ENCODE data around the gene ENO4. TPM values are rescaled to one million over a fixed set of nuclear protein-coding genes. Genes with fewer than 3 reads are reported as not detected.

Gene ENO4
- total and polyA plus RNA-seq, 3 experiments from 2014 or later: not detected

- no peaks in the 10 kb centered on the region for H3K36me3 ChIP-seq (ENCODE audit: insufficient read depth, low read length)
- H3K4me1 ChIP-seq (ENCODE audit: insufficient read depth, low read length): no peaks in the 10 kb centered on the region
- Mint-ChIP-seq H3K36me3 (no peaks in the 10 kb centered on the region), H3K4me3 (no peak overlapping the region), H3K4me1 (no peaks in the 10 kb centered on the region), H3K9me3 (peaks cover 0 to 5% (median 0%) of the 10 kb centered on the region in 5 donors), H3K27ac (no peak overlapping the region), H3K27me3 (no peaks in the 10 kb centered on the region)
- no peak overlapping the region for H3K4me3 ChIP-seq (ENCODE audit: low read length)
- H3K27me3 ChIP-seq (ENCODE audit: insufficient read depth, low read length, poor library complexity, severe bottlenecking): no peaks in the 10 kb centered on the region
- H3K9me3 ChIP-seq (ENCODE audit: low read length): no peaks in the 10 kb centered on the region
- CTCF ChIA-PET: no interaction called here
- DNase-seq: no peak
- H3K27ac ChIP-seq (ENCODE audit: low read depth, low read length): no peak overlapping the region
- POLR2A ChIA-PET: no interaction called here
These were observed 17.8 kb downstream of the ENO4 start for GRCh38 chr10:116866987-116867595.

- Histone ChIP-seq H3K27ac (ENCODE audit: low read depth, low read length) (no peak overlapping the region), H3K27me3 (ENCODE audit: insufficient read depth, low read length, poor library complexity, severe bottlenecking) (no peaks in the 10 kb centered on the region), H3K9me3 (ENCODE audit: low read length) (no peaks in the 10 kb centered on the region), H3K4me1 (ENCODE audit: insufficient read depth, low read length) (no peaks in the 10 kb centered on the region), H3K36me3 (ENCODE audit: insufficient read depth, low read length) (no peaks in the 10 kb centered on the region), H3K4me3 (ENCODE audit: low read length) (no peak overlapping the region)
- H3K9me3 Mint-ChIP-seq: peaks cover 0 to 6% (median 0%) of the 10 kb centered on the region in 5 donors
- H3K36me3 Mint-ChIP-seq: no peaks in the 10 kb centered on the region
- H3K27ac Mint-ChIP-seq: no peak overlapping the region
- ChIA-PET POLR2A (no interaction called here), CTCF (no interaction called here)
- DNase-seq: no peak
- H3K4me3 Mint-ChIP-seq: no peak overlapping the region
- no peaks in the 10 kb centered on the region for H3K4me1 Mint-ChIP-seq
- H3K27me3 Mint-ChIP-seq: no peaks in the 10 kb centered on the region
These were observed 18.9 kb downstream of the ENO4 start for GRCh38 chr10:116868198-116868676.

GRCh38 chr10:116868722-116869121, 19.4 kb downstream of the ENO4 start:
- no peaks in the 10 kb centered on the region for H3K36me3 Mint-ChIP-seq
- H3K4me3 ChIP-seq (ENCODE audit: low read length): no peak overlapping the region
- no peaks in the 10 kb centered on the region for H3K4me1 ChIP-seq (ENCODE audit: insufficient read depth, low read length)
- H3K4me1 Mint-ChIP-seq: no peaks in the 10 kb centered on the region
- no peaks in the 10 kb centered on the region for H3K36me3 ChIP-seq (ENCODE audit: insufficient read depth, low read length)
- no peak overlapping the region for H3K27ac Mint-ChIP-seq
- no peaks in the 10 kb centered on the region for H3K9me3 ChIP-seq (ENCODE audit: low read length)
- no peak for DNase-seq
- H3K27me3 ChIP-seq (ENCODE audit: insufficient read depth, low read length, poor library complexity, severe bottlenecking): no peaks in the 10 kb centered on the region
- no peak overlapping the region for H3K27ac ChIP-seq (ENCODE audit: low read depth, low read length)
- H3K4me3 Mint-ChIP-seq: no peak overlapping the region
- H3K27me3 Mint-ChIP-seq: no peaks in the 10 kb centered on the region
- H3K9me3 Mint-ChIP-seq: peaks cover 0 to 6% (median 0%) of the 10 kb centered on the region in 5 donors
- ChIA-PET CTCF (no interaction called here), POLR2A (no interaction called here)

- Histone ChIP-seq H3K4me1 (ENCODE audit: insufficient read depth, low read length) (no peaks in the 10 kb centered on the region), H3K9me3 (ENCODE audit: low read length) (no peaks in the 10 kb centered on the region), H3K27me3 (ENCODE audit: insufficient read depth, low read length, poor library complexity, severe bottlenecking) (no peaks in the 10 kb centered on the region), H3K4me3 (ENCODE audit: low read length) (no peak overlapping the region), H3K27ac (ENCODE audit: low read depth, low read length) (no peak overlapping the region), H3K36me3 (ENCODE audit: insufficient read depth, low read length) (no peaks in the 10 kb centered on the region)
- ChIA-PET CTCF (no interaction called here), POLR2A (no interaction called here)
- Mint-ChIP-seq H3K27me3 (no peaks in the 10 kb centered on the region), H3K27ac (no peak overlapping the region), H3K4me1 (no peaks in the 10 kb centered on the region), H3K36me3 (no peaks in the 10 kb centered on the region), H3K9me3 (peaks cover 0 to 3% (median 0%) of the 10 kb centered on the region in 5 donors), H3K4me3 (no peak overlapping the region)
- no peak for DNase-seq
These were observed 21.6 kb downstream of the ENO4 start for GRCh38 chr10:116870949-116871348.

- DNase-seq: no peak
- Histone ChIP-seq H3K36me3 (ENCODE audit: insufficient read depth, low read length) (no peaks in the 10 kb centered on the region), H3K4me1 (ENCODE audit: insufficient read depth, low read length) (no peaks in the 10 kb centered on the region), H3K9me3 (ENCODE audit: low read length) (no peaks in the 10 kb centered on the region), H3K4me3 (ENCODE audit: low read length) (no peak overlapping the region), H3K27me3 (ENCODE audit: insufficient read depth, low read length, poor library complexity, severe bottlenecking) (no peaks in the 10 kb centered on the region), H3K27ac (ENCODE audit: low read depth, low read length) (no peak overlapping the region)
- ChIA-PET POLR2A (no interaction called here), CTCF (no interaction called here)
- Mint-ChIP-seq H3K36me3 (no peaks in the 10 kb centered on the region), H3K27me3 (no peaks in the 10 kb centered on the region), H3K4me1 (no peaks in the 10 kb centered on the region), H3K4me3 (no peak overlapping the region), H3K27ac (no peak overlapping the region), H3K9me3 (peaks cover 0 to 3% (median 0%) of the 10 kb centered on the region in 5 donors)
These were observed 23.8 kb downstream of the ENO4 start for GRCh38 chr10:116873134-116873533.

GRCh38 chr10:116875897-116876296, 26.6 kb downstream of the ENO4 start:
- Mint-ChIP-seq H3K27ac (no peak overlapping the region), H3K27me3 (no peaks in the 10 kb centered on the region), H3K4me3 (no peak overlapping the region), H3K9me3 (peaks cover 0 to 3% (median 0%) of the 10 kb centered on the region in 5 donors), H3K4me1 (no peaks in the 10 kb centered on the region), H3K36me3 (no peaks in the 10 kb centered on the region)
- Histone ChIP-seq H3K27ac (ENCODE audit: low read depth, low read length) (no peak overlapping the region), H3K36me3 (ENCODE audit: insufficient read depth, low read length) (no peaks in the 10 kb centered on the region), H3K4me3 (ENCODE audit: low read length) (no peak overlapping the region), H3K4me1 (ENCODE audit: insufficient read depth, low read length) (no peaks in the 10 kb centered on the region), H3K9me3 (ENCODE audit: low read length) (no peaks in the 10 kb centered on the region), H3K27me3 (ENCODE audit: insufficient read depth, low read length, poor library complexity, severe bottlenecking) (no peaks in the 10 kb centered on the region)
- POLR2A ChIA-PET: no interaction called here
- CTCF ChIA-PET: no interaction called here
- DNase-seq: no peak

- Mint-ChIP-seq H3K9me3 (peaks cover 0 to 3% (median 0%) of the 10 kb centered on the region in 5 donors), H3K4me1 (no peaks in the 10 kb centered on the region), H3K27me3 (no peaks in the 10 kb centered on the region), H3K36me3 (no peaks in the 10 kb centered on the region), H3K4me3 (no peak overlapping the region), H3K27ac (no peak overlapping the region)
- Histone ChIP-seq H3K4me3 (ENCODE audit: low read length) (no peak overlapping the region), H3K27me3 (ENCODE audit: insufficient read depth, low read length, poor library complexity, severe bottlenecking) (no peaks in the 10 kb centered on the region), H3K9me3 (ENCODE audit: low read length) (no peaks in the 10 kb centered on the region), H3K4me1 (ENCODE audit: insufficient read depth, low read length) (no peaks in the 10 kb centered on the region), H3K36me3 (ENCODE audit: insufficient read depth, low read length) (no peaks in the 10 kb centered on the region), H3K27ac (ENCODE audit: low read depth, low read length) (no peak overlapping the region)
- ChIA-PET CTCF (no interaction called here), POLR2A (no interaction called here)
- no peak for DNase-seq
These were observed 28.1 kb downstream of the ENO4 start for GRCh38 chr10:116877391-116877790.

GRCh38 chr10:116878123-116878522, 28.8 kb downstream of the ENO4 start:
- no peaks in the 10 kb centered on the region for H3K4me1 ChIP-seq (ENCODE audit: insufficient read depth, low read length)
- ChIA-PET CTCF (interaction anchor here (0.6 kb wide), 1 partner anchor 297 kb away, joined by 3 read pairs; no protein-coding TSS in a partner anchor), POLR2A (no interaction called here)
- no peaks in the 10 kb centered on the region for H3K4me1 Mint-ChIP-seq
- no peak overlapping the region for H3K4me3 Mint-ChIP-seq
- H3K27me3 Mint-ChIP-seq: no peaks in the 10 kb centered on the region
- H3K9me3 Mint-ChIP-seq: peaks cover 0 to 2% (median 0%) of the 10 kb centered on the region in 5 donors
- no peak for DNase-seq
- H3K36me3 ChIP-seq (ENCODE audit: insufficient read depth, low read length): no peaks in the 10 kb centered on the region
- no peak overlapping the region for H3K27ac ChIP-seq (ENCODE audit: low read depth, low read length)
- H3K4me3 ChIP-seq (ENCODE audit: low read length): no peak overlapping the region
- H3K9me3 ChIP-seq (ENCODE audit: low read length): no peaks in the 10 kb centered on the region
- H3K27me3 ChIP-seq (ENCODE audit: insufficient read depth, low read length, poor library complexity, severe bottlenecking): no peaks in the 10 kb centered on the region
- H3K36me3 Mint-ChIP-seq: no peaks in the 10 kb centered on the region
- no peak overlapping the region for H3K27ac Mint-ChIP-seq
